H9 (cell line): ENCODE data around the gene CDH22. TPM values are rescaled to one million over a fixed set of nuclear protein-coding genes. Genes with fewer than 3 reads are reported as not detected.

ENCODE experiments used
- DNase-seq: peaks from one replicate; pipeline ENCODE4 v3.0.0-alpha.2; 2017
- H2AFZ ChIP-seq: one replicate; pipeline ENCODE4 v1.6.1; 2013; ENCODE audit warnings: mild to moderate bottlenecking, low read length, control low read depth, moderate library complexity
- H2AK5ac ChIP-seq: 2 replicates; pipeline ENCODE4 v1.6.1; 2013; ENCODE audit warnings: low read length, control low read depth, mixed read lengths; ENCODE audit not compliant: insufficient read length
- H2BK120ac ChIP-seq: one replicate; pipeline ENCODE4 v1.6.1; 2013; ENCODE audit warnings: low read depth, mild to moderate bottlenecking, low read length, control low read depth, inconsistent platforms; ENCODE audit not compliant: poor library complexity, severe bottlenecking
- H2BK12ac ChIP-seq: 2 replicates; pipeline ENCODE4 v1.6.1; 2013; ENCODE audit warnings: low read length, control low read depth, mixed read lengths, low read depth; ENCODE audit not compliant: insufficient read length
- H2BK15ac ChIP-seq: 2 replicates; pipeline ENCODE4 v1.6.1; 2013; ENCODE audit warnings: low read depth, low read length, control low read depth
- H2BK20ac ChIP-seq: one replicate; pipeline ENCODE4 v1.6.1; 2013; ENCODE audit warnings: low read depth, mild to moderate bottlenecking, low read length, control low read depth, inconsistent platforms; ENCODE audit not compliant: poor library complexity, severe bottlenecking
- H2BK5ac ChIP-seq: 2 replicates; pipeline ENCODE4 v1.6.1; 2013; ENCODE audit warnings: low read length, control low read depth, mixed read lengths; ENCODE audit not compliant: insufficient read length
- H3K14ac ChIP-seq: 2 replicates; pipeline ENCODE4 v1.6.1; 2013; ENCODE audit warnings: low read length, control low read depth; ENCODE audit not compliant: insufficient read depth
- H3K18ac ChIP-seq: 2 replicates; pipeline ENCODE4 v1.6.1; 2013; ENCODE audit warnings: low read depth, mild to moderate bottlenecking, mixed read lengths, low read length, control low read depth; ENCODE audit not compliant: insufficient read length
- H3K23ac ChIP-seq: 2 replicates; pipeline ENCODE4 v1.6.1; 2013; ENCODE audit warnings: low read length, control low read depth, mixed read lengths, low read depth; ENCODE audit not compliant: insufficient read length
- H3K23me2 ChIP-seq: 2 replicates; pipeline ENCODE4 v1.6.1; 2013; ENCODE audit warnings: low read depth, mild to moderate bottlenecking, mixed read lengths, low read length, control low read depth; ENCODE audit not compliant: insufficient read length, poor library complexity, severe bottlenecking
- H3K27ac ChIP-seq: 2 replicates; pipeline ENCODE4 v1.5.1; 2013; ENCODE audit warnings: low read length, control low read depth, mixed read lengths, low read depth; ENCODE audit not compliant: insufficient read length
- H3K27me3 ChIP-seq: 2 replicates; pipeline ENCODE4 v1.6.1; 2013; ENCODE audit warnings: low read length, control low read depth, inconsistent platforms; ENCODE audit not compliant: insufficient read depth
- H3K4ac ChIP-seq: 2 replicates; pipeline ENCODE4 v1.6.1; 2013; ENCODE audit warnings: low read depth, mild to moderate bottlenecking, control low read depth, inconsistent platforms, low read length, moderate library complexity
- H3K4me1 ChIP-seq: 2 replicates; pipeline ENCODE4 v1.6.1; 2013; ENCODE audit warnings: low read length, control low read depth, inconsistent platforms; ENCODE audit not compliant: insufficient read depth
- H3K4me2 ChIP-seq: 2 replicates; pipeline ENCODE4 v1.6.1; 2013; ENCODE audit warnings: low read length, control low read depth, mixed read lengths; ENCODE audit not compliant: insufficient read length, insufficient read depth
- H3K56ac ChIP-seq: 2 replicates; pipeline ENCODE4 v1.6.1; 2013; ENCODE audit warnings: low read depth, mild to moderate bottlenecking, mixed read lengths, low read length, control low read depth; ENCODE audit not compliant: insufficient read length
- H3K79me1 ChIP-seq: 2 replicates; pipeline ENCODE4 v1.6.1; 2013; ENCODE audit warnings: low read depth, mild to moderate bottlenecking, moderate library complexity, low read length, control low read depth, inconsistent platforms; ENCODE audit not compliant: insufficient read depth, poor library complexity, severe bottlenecking
- H3K79me2 ChIP-seq: 2 replicates; pipeline ENCODE4 v1.6.1; 2013; ENCODE audit warnings: low read length, control low read depth, inconsistent platforms; ENCODE audit not compliant: insufficient read depth
- H3K9ac ChIP-seq: 2 replicates; pipeline ENCODE4 v1.6.1; 2013; ENCODE audit warnings: low read length, control low read depth, mixed read lengths; ENCODE audit not compliant: insufficient read length; ENCODE audit errors: extremely low read depth
- H3K9me3 ChIP-seq: one replicate; pipeline ENCODE4 v1.6.1; 2013; ENCODE audit warnings: low read depth, low read length, inconsistent platforms; ENCODE audit not compliant: control insufficient read depth
- H3T11ph ChIP-seq: one replicate; pipeline ENCODE4 v1.6.1; 2013; ENCODE audit warnings: mild to moderate bottlenecking, low read length, control low read depth, inconsistent platforms
- H4K20me1 ChIP-seq: one replicate; pipeline ENCODE4 v1.6.1; 2013; ENCODE audit not compliant: control insufficient read depth, insufficient read length, insufficient read depth
- H4K5ac ChIP-seq: 2 replicates; pipeline ENCODE4 v1.6.1; 2013; ENCODE audit warnings: low read depth, mild to moderate bottlenecking, mixed read lengths, low read length, control low read depth; ENCODE audit not compliant: insufficient read length
- H4K8ac ChIP-seq: replicated peaks from 2 replicates; pipeline ENCODE4 v1.6.1; 2013; ENCODE audit warnings: low read length, control low read depth, mixed read lengths, low read depth; ENCODE audit not compliant: insufficient read length
- H4K91ac ChIP-seq: 2 replicates; pipeline ENCODE4 v1.6.1; 2013; ENCODE audit warnings: low read depth, mild to moderate bottlenecking, moderate library complexity, mixed read lengths, low read length, control low read depth; ENCODE audit not compliant: insufficient read length
- H3K27ac Mint-ChIP-seq, 3 experiments: 2 replicates in 2 of 3; 3 replicates in 1 of 3; pipeline ENCODE4 v1.8.0; 2020 to 2021; ENCODE audit warnings: mixed read lengths in 3 of 3, mild to moderate bottlenecking in 1 of 3, moderate library complexity in 1 of 3
- H3K27me3 Mint-ChIP-seq: 2 replicates; pipeline ENCODE4 v1.8.0; 2021; ENCODE audit warnings: low read depth, mild to moderate bottlenecking, moderate library complexity, mixed read lengths
- H3K36me3 Mint-ChIP-seq, 3 experiments: 2 replicates in 2 of 3; 3 replicates in 1 of 3; pipeline ENCODE4 v1.8.0; 2020 to 2021; ENCODE audit warnings: low read depth in 3 of 3, mixed read lengths in 3 of 3; ENCODE audit not compliant: insufficient read depth in 1 of 3
- H3K4me1 Mint-ChIP-seq, 2 experiments: 2 replicates each; pipeline ENCODE4 v1.8.0; 2020; ENCODE audit warnings: mixed read lengths in 2 of 2
- H3K4me3 Mint-ChIP-seq, 2 experiments: 2 replicates in 1 of 2; 3 replicates in 1 of 2; pipeline ENCODE4 v1.8.0; 2020 to 2021; ENCODE audit warnings: mild to moderate bottlenecking in 2 of 2, mixed read lengths in 2 of 2, moderate library complexity in 1 of 2
- H3K9me3 Mint-ChIP-seq, 2 experiments: 2 replicates in 1 of 2; 3 replicates in 1 of 2; pipeline ENCODE4 v1.8.0; 2020; ENCODE audit warnings: mild to moderate bottlenecking in 2 of 2, mixed read lengths in 2 of 2, moderate library complexity in 1 of 2
- WGBS: extraction: QIAGEN DNeasy Blood & Tissue Kit; methylation state at CpG from one replicate; pipeline ENCODE4 v1.1.7; 2013; ENCODE audit warnings: missing lambda C conversion rate, low lambda C conversion rate, mixed read lengths; ENCODE audit not compliant: insufficient read length; ENCODE audit errors: extremely low coverage; 5-methylcytosine and 5-hydroxymethylcytosine counted together
- total RNA-seq: library from RNA; stranded (reverse); gene quantifications from 2 replicates; pipeline ENCODE4 v1.2.1, GENCODE V29; 2021
- TF ChIP-seq, protein P1 (sequence below): fragments of 200-600 bp; sonication (generic); conservative IDR thresholded peaks from 3 replicates; pipeline ENCODE4 v1.8.0; 2021; ENCODE audit warnings: antibody characterized with exemption, mild to moderate bottlenecking

The CDH22 gene
- total RNA-seq, 1 experiment from 2014 or later, result not detected

- Mint-ChIP-seq H3K4me3 (peak overlapping the region; percentile 12 to 27; a peak in 3 of 5 replicates), H3K27ac (peak overlapping the region; percentile 79 to 98 (median 98); a peak in 6 of 7 replicates), H3K27me3 (peaks cover 5% of the 10 kb centered on the region), H3K9me3 (no peaks in the 10 kb centered on the region), H3K36me3 (peaks cover 9 to 48% (median 44%) of the 10 kb centered on the region in 3 experiments), H3K4me1 (peaks cover 30 to 39% of the 10 kb centered on the region in 2 experiments)
- Histone ChIP-seq H3K9me3 (no peaks in the 10 kb centered on the region), H4K20me1 (no peaks in the 10 kb centered on the region), H3K56ac (no peak overlapping the region), H3T11ph (no peak overlapping the region), H3K27me3 (no peaks in the 10 kb centered on the region), H2AK5ac (no peak overlapping the region), H4K8ac (no peak overlapping the region), H2BK5ac (no peak overlapping the region), H3K27ac (no peak overlapping the region), H3K23me2 (no peaks in the 10 kb centered on the region), H3K18ac (peak overlapping the region; percentile 63), H2BK20ac (no peak overlapping the region), H2BK12ac (no peak overlapping the region), H4K91ac (no peak overlapping the region), H3K4ac (no peak overlapping the region), H4K5ac (no peak overlapping the region), H3K23ac (no peak overlapping the region), H3K14ac (no peak overlapping the region), H3K79me1 (no peaks in the 10 kb centered on the region), H3K9ac (no peak overlapping the region), H2BK120ac (no peak overlapping the region), H3K4me1 (no peaks in the 10 kb centered on the region; the same call in 1 of the 2 replicates), H2BK15ac (no peak overlapping the region), H3K79me2 (no peaks in the 10 kb centered on the region), H3K4me2 (no peak overlapping the region), H2AFZ (no peak overlapping the region)
- DNase-seq, result peak; percentile 47
- TF ChIP-seq, protein P1, sequence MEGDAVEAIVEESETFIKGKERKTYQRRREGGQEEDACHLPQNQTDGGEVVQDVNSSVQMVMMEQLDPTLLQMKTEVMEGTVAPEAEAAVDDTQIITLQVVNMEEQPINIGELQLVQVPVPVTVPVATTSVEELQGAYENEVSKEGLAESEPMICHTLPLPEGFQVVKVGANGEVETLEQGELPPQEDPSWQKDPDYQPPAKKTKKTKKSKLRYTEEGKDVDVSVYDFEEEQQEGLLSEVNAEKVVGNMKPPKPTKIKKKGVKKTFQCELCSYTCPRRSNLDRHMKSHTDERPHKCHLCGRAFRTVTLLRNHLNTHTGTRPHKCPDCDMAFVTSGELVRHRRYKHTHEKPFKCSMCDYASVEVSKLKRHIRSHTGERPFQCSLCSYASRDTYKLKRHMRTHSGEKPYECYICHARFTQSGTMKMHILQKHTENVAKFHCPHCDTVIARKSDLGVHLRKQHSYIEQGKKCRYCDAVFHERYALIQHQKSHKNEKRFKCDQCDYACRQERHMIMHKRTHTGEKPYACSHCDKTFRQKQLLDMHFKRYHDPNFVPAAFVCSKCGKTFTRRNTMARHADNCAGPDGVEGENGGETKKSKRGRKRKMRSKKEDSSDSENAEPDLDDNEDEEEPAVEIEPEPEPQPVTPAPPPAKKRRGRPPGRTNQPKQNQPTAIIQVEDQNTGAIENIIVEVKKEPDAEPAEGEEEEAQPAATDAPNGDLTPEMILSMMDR, result no peak
- no CpG with 5 or more reads among the region's 8 CpGs for WGBS
Observed at GRCh38 chr20:46350986-46351267, 42.6 kb upstream of the CDH22 start.
